K562 (cell line): ENCODE results near the gene BAIAP2. TPM values are rescaled to one million over a fixed set of nuclear protein-coding genes. Genes with fewer than 3 reads are reported as not detected.

Source experiments
- CCNT2 ChIP-seq: IDR thresholded peaks from 2 replicates; pipeline ENCODE4 v1.6.1; 2011; ENCODE audit warnings: borderline replicate concordance, low read depth, mild to moderate bottlenecking, moderate library complexity, mixed read lengths, low read length; ENCODE audit not compliant: insufficient read length; ENCODE audit errors: extremely low read depth
- COPS2 ChIP-seq: fragments of 450-650 bp; conservative IDR thresholded peaks from 2 replicates; pipeline ENCODE4 v1.6.1; 2016; ENCODE audit warnings: mild to moderate bottlenecking, moderate library complexity
- DACH1 ChIP-seq: fragments of 450-650 bp; IDR thresholded peaks from 2 replicates; pipeline ENCODE4 v1.6.1; 2018; ENCODE audit not compliant: partially characterized antibody
- HDGF ChIP-seq: fragments of 450-650 bp; IDR thresholded peaks from 2 replicates; pipeline ENCODE4 v1.6.1; 2016
- HNRNPL ChIP-seq: fragments of 200-400 bp; formaldehyde crosslinking; IDR thresholded peaks from 2 replicates; pipeline ENCODE4 v1.6.1; 2017; ENCODE audit warnings: low read depth, mild to moderate bottlenecking, low read length
- MCM3 ChIP-seq: fragments of 450-650 bp; IDR thresholded peaks from 2 replicates; pipeline ENCODE4 v1.6.1; 2016
- MYNN ChIP-seq, 2 experiments: sonication (generic); formaldehyde crosslinking in 1 of 2; IDR thresholded peaks; 2 replicates each; pipeline versions ENCODE4 v1.5.0 to v1.6.1; 2016 to 2020; ENCODE audit warnings: antibody characterized with exemption in 1 of 2, missing genetic modification reagents in 1 of 2
- POLR2A ChIP-seq: fragments of 450-650 bp; conservative IDR thresholded peaks from 2 replicates; pipeline ENCODE4 v1.6.1; 2016
- SIN3B ChIP-seq: fragments of 450-650 bp; IDR thresholded peaks from 2 replicates; pipeline ENCODE4 v1.6.1; 2017; ENCODE audit warnings: low read depth, mild to moderate bottlenecking, moderate library complexity
- SOX6 ChIP-seq: fragments of 450-650 bp; IDR thresholded peaks from 2 replicates; pipeline ENCODE4 v1.6.1; 2014; ENCODE audit warnings: mild to moderate bottlenecking
- STAT5A ChIP-seq: IDR thresholded peaks from 2 replicates; pipeline ENCODE4 v1.6.1; 2012; ENCODE audit warnings: low read length, inconsistent platforms, borderline replicate concordance
- TBL1XR1 ChIP-seq, 2 experiments: IDR thresholded peaks; 2 replicates each; pipeline ENCODE4 v1.6.1; 2012; ENCODE audit warnings: improper control_type of control experiment in 2 of 2, low read length in 2 of 2, mild to moderate bottlenecking in 1 of 2
- XRCC5 ChIP-seq: fragments of 200-400 bp; formaldehyde crosslinking; IDR thresholded peaks from 2 replicates; pipeline ENCODE4 v1.6.1; 2017; ENCODE audit warnings: low read depth, mild to moderate bottlenecking, low read length
- polyA plus RNA-seq, 8 experiments: library from polyadenylated mRNA; depleted of rRNA in 4 of 8; stranded (reverse) in 5 of 8; unstranded in 3 of 8; fragments of >200 nt; fragmentation: Nextera tagmentation in 2 of 8; fragmentation: Illumina TruSeq in 1 of 8; extraction: Ambion mirVana in 2 of 8; extraction: Trizol in 1 of 8; gene quantifications; 2 replicates each; pipeline versions ENCODE4 v1.2.1 to v1.2.3, GENCODE V29; 2011 to 2014; ENCODE audit warnings: inconsistent platforms in 1 of 8, missing spikeins in 1 of 8
- total RNA-seq, 7 experiments: library from RNA; depleted of rRNA in 6 of 7; stranded (reverse); fragments of >200 nt in 6 of 7; fragmentation: Illumina TruSeq in 2 of 7; extraction: Trizol in 2 of 7; gene quantifications; 2 replicates each; pipeline versions ENCODE4 v1.2.1 to v1.2.3, GENCODE V29; 2011 to 2021; ENCODE audit warnings: low replicate concordance in 1 of 7
- TF ChIP-seq, protein P1 (sequence below): sonication (generic); formaldehyde crosslinking; IDR thresholded peaks from 2 replicates; pipeline ENCODE4 v1.8.1; 2023; ENCODE audit warnings: mild to moderate bottlenecking, missing genetic modification reagents
- TF ChIP-seq, protein P2 (sequence below), 2 experiments: fragments of 450-650 bp; IDR thresholded peaks; 2 replicates each; pipeline ENCODE4 v1.6.1; 2018; ENCODE audit warnings: mild to moderate bottlenecking in 2 of 2, low read depth in 1 of 2; ENCODE audit not compliant: partially characterized antibody in 2 of 2
- TF ChIP-seq, protein P3 (sequence below): fragments of 250-450 bp; sonication (Bioruptor Pico); IDR thresholded peaks from 2 replicates; pipeline ENCODE4 v1.4.0; 2020; ENCODE audit warnings: mild to moderate bottlenecking, moderate library complexity
- TF ChIP-seq, protein P4 (sequence below): sonication (generic); IDR thresholded peaks from 2 replicates; pipeline ENCODE4 v1.6.1; 2016
- TF ChIP-seq, protein P5 (sequence below): fragments of 450-650 bp; conservative IDR thresholded peaks from 2 replicates; pipeline ENCODE4 v1.6.1; 2016; ENCODE audit warnings: missing genetic modification characterization, low read depth, mild to moderate bottlenecking, control low read depth, missing compliant biosample characterization

The BAIAP2 gene
- total and polyA plus RNA-seq, 9 of the 15 experiments (the other 6 are each of a cell fraction or from before 2014, with no cell fraction given): 2.3 to 51.6 (median 18.4) TPM

DNA sequence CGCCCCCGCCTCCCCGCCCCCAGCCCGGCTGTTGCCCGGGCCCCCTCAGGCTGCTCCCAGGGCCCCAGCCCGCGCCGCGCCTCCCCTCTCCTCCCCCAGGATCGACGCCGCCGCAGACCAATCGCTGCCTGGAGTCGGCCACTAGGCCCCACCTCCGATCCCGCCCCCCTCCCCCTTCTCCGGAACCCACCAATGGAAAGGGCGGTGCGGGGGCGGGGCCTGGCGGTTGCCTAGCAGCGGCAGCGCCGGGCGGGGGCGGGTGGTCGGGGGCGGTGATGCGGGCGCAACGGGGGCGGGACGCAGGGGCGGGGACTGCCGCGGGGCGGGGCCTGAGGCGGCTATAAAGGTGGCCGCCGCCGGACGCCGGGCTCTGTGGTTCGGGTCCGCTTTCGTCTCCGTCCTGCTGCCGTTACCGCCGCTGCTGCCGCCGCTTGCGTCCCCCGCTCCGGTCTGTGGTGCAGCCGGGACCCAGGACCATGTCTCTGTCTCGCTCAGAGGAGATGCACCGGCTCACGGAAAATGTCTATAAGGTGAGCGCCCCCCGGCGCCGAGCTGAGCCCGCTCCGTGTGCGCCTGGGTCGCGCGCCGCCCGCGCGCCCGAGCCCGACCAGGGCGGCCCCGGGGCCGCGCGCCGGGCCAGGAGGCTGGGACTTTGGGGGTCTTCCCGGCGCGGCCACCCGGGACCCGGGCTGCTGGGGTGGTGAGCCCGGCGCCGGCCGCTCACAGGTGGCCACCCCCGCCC lies at the start of gene BAIAP2 (continued):
- TF ChIP-seq, protein P1, sequence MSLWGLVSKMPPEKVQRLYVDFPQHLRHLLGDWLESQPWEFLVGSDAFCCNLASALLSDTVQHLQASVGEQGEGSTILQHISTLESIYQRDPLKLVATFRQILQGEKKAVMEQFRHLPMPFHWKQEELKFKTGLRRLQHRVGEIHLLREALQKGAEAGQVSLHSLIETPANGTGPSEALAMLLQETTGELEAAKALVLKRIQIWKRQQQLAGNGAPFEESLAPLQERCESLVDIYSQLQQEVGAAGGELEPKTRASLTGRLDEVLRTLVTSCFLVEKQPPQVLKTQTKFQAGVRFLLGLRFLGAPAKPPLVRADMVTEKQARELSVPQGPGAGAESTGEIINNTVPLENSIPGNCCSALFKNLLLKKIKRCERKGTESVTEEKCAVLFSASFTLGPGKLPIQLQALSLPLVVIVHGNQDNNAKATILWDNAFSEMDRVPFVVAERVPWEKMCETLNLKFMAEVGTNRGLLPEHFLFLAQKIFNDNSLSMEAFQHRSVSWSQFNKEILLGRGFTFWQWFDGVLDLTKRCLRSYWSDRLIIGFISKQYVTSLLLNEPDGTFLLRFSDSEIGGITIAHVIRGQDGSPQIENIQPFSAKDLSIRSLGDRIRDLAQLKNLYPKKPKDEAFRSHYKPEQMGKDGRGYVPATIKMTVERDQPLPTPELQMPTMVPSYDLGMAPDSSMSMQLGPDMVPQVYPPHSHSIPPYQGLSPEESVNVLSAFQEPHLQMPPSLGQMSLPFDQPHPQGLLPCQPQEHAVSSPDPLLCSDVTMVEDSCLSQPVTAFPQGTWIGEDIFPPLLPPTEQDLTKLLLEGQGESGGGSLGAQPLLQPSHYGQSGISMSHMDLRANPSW: no peak
- no peak for TF ChIP-seq STAT5A
- no peak for TF ChIP-seq DACH1
- TF ChIP-seq, protein P2, sequence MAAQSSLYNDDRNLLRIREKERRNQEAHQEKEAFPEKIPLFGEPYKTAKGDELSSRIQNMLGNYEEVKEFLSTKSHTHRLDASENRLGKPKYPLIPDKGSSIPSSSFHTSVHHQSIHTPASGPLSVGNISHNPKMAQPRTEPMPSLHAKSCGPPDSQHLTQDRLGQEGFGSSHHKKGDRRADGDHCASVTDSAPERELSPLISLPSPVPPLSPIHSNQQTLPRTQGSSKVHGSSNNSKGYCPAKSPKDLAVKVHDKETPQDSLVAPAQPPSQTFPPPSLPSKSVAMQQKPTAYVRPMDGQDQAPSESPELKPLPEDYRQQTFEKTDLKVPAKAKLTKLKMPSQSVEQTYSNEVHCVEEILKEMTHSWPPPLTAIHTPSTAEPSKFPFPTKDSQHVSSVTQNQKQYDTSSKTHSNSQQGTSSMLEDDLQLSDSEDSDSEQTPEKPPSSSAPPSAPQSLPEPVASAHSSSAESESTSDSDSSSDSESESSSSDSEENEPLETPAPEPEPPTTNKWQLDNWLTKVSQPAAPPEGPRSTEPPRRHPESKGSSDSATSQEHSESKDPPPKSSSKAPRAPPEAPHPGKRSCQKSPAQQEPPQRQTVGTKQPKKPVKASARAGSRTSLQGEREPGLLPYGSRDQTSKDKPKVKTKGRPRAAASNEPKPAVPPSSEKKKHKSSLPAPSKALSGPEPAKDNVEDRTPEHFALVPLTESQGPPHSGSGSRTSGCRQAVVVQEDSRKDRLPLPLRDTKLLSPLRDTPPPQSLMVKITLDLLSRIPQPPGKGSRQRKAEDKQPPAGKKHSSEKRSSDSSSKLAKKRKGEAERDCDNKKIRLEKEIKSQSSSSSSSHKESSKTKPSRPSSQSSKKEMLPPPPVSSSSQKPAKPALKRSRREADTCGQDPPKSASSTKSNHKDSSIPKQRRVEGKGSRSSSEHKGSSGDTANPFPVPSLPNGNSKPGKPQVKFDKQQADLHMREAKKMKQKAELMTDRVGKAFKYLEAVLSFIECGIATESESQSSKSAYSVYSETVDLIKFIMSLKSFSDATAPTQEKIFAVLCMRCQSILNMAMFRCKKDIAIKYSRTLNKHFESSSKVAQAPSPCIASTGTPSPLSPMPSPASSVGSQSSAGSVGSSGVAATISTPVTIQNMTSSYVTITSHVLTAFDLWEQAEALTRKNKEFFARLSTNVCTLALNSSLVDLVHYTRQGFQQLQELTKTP (IDR thresholded peaks at IDR 0.05; ENCODE audit: low read depth in 1 of 2, partially characterized antibody in 2 of 2): no peak
- no peak for TF ChIP-seq HNRNPL
- no peak for TF ChIP-seq MYNN (IDR thresholded peaks at IDR 0.05)
- no peak for TF ChIP-seq MYNN (CRISPR knock-in tag; IDR thresholded peaks at IDR 0.05)
- TF ChIP-seq, protein P3, sequence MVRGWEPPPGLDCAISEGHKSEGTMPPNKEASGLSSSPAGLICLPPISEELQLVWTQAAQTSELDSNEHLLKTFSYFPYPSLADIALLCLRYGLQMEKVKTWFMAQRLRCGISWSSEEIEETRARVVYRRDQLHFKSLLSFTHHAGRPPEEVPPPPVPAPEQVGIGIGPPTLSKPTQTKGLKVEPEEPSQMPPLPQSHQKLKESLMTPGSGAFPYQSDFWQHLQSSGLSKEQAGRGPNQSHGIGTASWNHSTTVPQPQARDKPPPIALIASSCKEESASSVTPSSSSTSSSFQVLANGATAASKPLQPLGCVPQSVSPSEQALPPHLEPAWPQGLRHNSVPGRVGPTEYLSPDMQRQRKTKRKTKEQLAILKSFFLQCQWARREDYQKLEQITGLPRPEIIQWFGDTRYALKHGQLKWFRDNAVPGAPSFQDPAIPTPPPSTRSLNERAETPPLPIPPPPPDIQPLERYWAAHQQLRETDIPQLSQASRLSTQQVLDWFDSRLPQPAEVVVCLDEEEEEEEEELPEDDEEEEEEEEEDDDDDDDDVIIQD: no peak
- TF ChIP-seq, protein P4, sequence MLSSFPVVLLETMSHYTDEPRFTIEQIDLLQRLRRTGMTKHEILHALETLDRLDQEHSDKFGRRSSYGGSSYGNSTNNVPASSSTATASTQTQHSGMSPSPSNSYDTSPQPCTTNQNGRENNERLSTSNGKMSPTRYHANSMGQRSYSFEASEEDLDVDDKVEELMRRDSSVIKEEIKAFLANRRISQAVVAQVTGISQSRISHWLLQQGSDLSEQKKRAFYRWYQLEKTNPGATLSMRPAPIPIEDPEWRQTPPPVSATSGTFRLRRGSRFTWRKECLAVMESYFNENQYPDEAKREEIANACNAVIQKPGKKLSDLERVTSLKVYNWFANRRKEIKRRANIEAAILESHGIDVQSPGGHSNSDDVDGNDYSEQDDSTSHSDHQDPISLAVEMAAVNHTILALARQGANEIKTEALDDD: no peak
- no peak for TF ChIP-seq HDGF
- TF ChIP-seq MCM3: no peak
- TF ChIP-seq COPS2: no peak
- TF ChIP-seq TBL1XR1 (IDR thresholded peaks at IDR 0.05; ENCODE audit: low read length in 2 of 2): no peak; a peak in 1 of 4 replicates
- TF ChIP-seq, protein P5, sequence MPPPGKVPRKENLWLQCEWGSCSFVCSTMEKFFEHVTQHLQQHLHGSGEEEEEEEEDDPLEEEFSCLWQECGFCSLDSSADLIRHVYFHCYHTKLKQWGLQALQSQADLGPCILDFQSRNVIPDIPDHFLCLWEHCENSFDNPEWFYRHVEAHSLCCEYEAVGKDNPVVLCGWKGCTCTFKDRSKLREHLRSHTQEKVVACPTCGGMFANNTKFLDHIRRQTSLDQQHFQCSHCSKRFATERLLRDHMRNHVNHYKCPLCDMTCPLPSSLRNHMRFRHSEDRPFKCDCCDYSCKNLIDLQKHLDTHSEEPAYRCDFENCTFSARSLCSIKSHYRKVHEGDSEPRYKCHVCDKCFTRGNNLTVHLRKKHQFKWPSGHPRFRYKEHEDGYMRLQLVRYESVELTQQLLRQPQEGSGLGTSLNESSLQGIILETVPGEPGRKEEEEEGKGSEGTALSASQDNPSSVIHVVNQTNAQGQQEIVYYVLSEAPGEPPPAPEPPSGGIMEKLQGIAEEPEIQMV (tag): no peak
- peak; percentile 73 for TF ChIP-seq CCNT2
- TF ChIP-seq POLR2A: peak; percentile 96
- TF ChIP-seq SIN3B: no peak
- TF ChIP-seq SOX6: no peak
- 0 out of 2 replicates have a peak, but pooled peaks have one; percentile 37 for TF ChIP-seq XRCC5
